WTC11 (cell line): ENCODE data around the gene DPP10. TPM values are rescaled to one million over a fixed set of nuclear protein-coding genes. Genes with fewer than 3 reads are reported as not detected.

Source experiments
- ATAC-seq: fragments of 200-7000 bp; cut with Tn5 transposase; 2 replicates; pipeline ENCODE4 v1.10.0; 2021; ENCODE audit warnings: mild to moderate bottlenecking, moderate library complexity
- CTCF ChIA-PET: fragments of 300-600 bp; sonication (Branson Sonifier 250); formaldehyde crosslinking; loops from one replicate; lab custom pipeline; 2021; ENCODE audit warnings: antibody characterized with exemption; lab: Charles Lee
- POLR2A ChIA-PET: fragments of 350-600 bp; sonication (Branson Sonifier 250); formaldehyde crosslinking; loops from one replicate; lab custom pipeline; 2021; ENCODE audit warnings: antibody characterized with exemption; lab: Charles Lee
- DNase-seq: peaks from one replicate; pipeline ENCODE4 v3.0.0; 2021; ENCODE audit warnings: low spot score
- H3K27ac Mint-ChIP-seq: 2 replicates; pipeline ENCODE4 v1.8.0; 2021; ENCODE audit warnings: mixed read lengths
- H3K27me3 Mint-ChIP-seq: 2 replicates; pipeline ENCODE4 v1.8.0; 2021; ENCODE audit warnings: low read depth, mild to moderate bottlenecking, moderate library complexity, mixed read lengths
- H3K36me3 Mint-ChIP-seq: 2 replicates; pipeline ENCODE4 v1.8.0; 2021; ENCODE audit warnings: mixed read lengths
- H3K4me1 Mint-ChIP-seq: 2 replicates; pipeline ENCODE4 v1.8.0; 2022; ENCODE audit warnings: mixed read lengths
- H3K4me3 Mint-ChIP-seq: 2 replicates; pipeline ENCODE4 v1.8.0; 2021; ENCODE audit warnings: mild to moderate bottlenecking, moderate library complexity, mixed read lengths
- H3K9me3 Mint-ChIP-seq: 2 replicates; pipeline ENCODE4 v1.8.0; 2021; ENCODE audit warnings: mixed read lengths
- ATF1 ChIP-seq: sonication (generic); formaldehyde crosslinking; IDR thresholded peaks from 2 replicates; pipeline ENCODE4 v1.8.1; 2023; ENCODE audit warnings: mild to moderate bottlenecking, moderate library complexity, missing genetic modification reagents
- FOXP1 ChIP-seq: sonication (generic); formaldehyde crosslinking; IDR thresholded peaks from 2 replicates; pipeline ENCODE4 v1.8.0; 2022; ENCODE audit warnings: missing genetic modification reagents, mild to moderate bottlenecking, moderate library complexity, borderline replicate concordance
- GTF2I ChIP-seq: fragments of 250-450 bp; sonication (Bioruptor Pico); conservative IDR thresholded peaks from 2 replicates; pipeline ENCODE4 v1.4.0; 2021; ENCODE audit warnings: mild to moderate bottlenecking
- IRF2 ChIP-seq: sonication (generic); formaldehyde crosslinking; IDR thresholded peaks from 2 replicates; pipeline ENCODE4 v1.8.0; 2022; ENCODE audit warnings: low read depth, missing genetic modification reagents, borderline replicate concordance
- JUN ChIP-seq: sonication (generic); formaldehyde crosslinking; IDR thresholded peaks from 2 replicates; pipeline ENCODE4 v1.8.0; 2023; ENCODE audit warnings: mild to moderate bottlenecking, missing genetic modification reagents
- MYBL2 ChIP-seq: sonication (generic); formaldehyde crosslinking; IDR thresholded peaks from 2 replicates; pipeline ENCODE4 v1.8.1; 2023; ENCODE audit warnings: mild to moderate bottlenecking, moderate library complexity, missing genetic modification reagents
- NFATC4 ChIP-seq: fragments of 250-450 bp; sonication (Bioruptor Pico); IDR thresholded peaks from 2 replicates; pipeline ENCODE4 v1.9.0; 2021; ENCODE audit warnings: mild to moderate bottlenecking
- NR3C1 ChIP-seq: sonication (generic); formaldehyde crosslinking; conservative IDR thresholded peaks from 2 replicates; pipeline ENCODE4 v1.8.1; 2023; ENCODE audit warnings: low read depth, mild to moderate bottlenecking, missing genetic modification reagents
- OVOL2 ChIP-seq: fragments of 250-450 bp; sonication (Bioruptor Pico); IDR thresholded peaks from 2 replicates; pipeline ENCODE4 v1.9.0; 2021; ENCODE audit warnings: mild to moderate bottlenecking, borderline replicate concordance
- RORB ChIP-seq: fragments of 250-450 bp; sonication (Bioruptor Pico); IDR thresholded peaks from 2 replicates; pipeline ENCODE4 v1.9.0; 2021; ENCODE audit warnings: mild to moderate bottlenecking
- SP1 ChIP-seq: sonication (generic); formaldehyde crosslinking; conservative IDR thresholded peaks from 2 replicates; pipeline ENCODE4 v1.8.1; 2022; ENCODE audit warnings: missing genetic modification reagents
- ZNF138 ChIP-seq: sonication (generic); formaldehyde crosslinking; conservative IDR thresholded peaks from 2 replicates; pipeline ENCODE4 v1.8.1; 2022; ENCODE audit warnings: mild to moderate bottlenecking, moderate library complexity, missing genetic modification reagents
- ZNF219 ChIP-seq: sonication (generic); formaldehyde crosslinking; IDR thresholded peaks from 2 replicates; pipeline ENCODE4 v1.8.0; 2023; ENCODE audit warnings: missing genetic modification reagents, mild to moderate bottlenecking, borderline replicate concordance
- ZNF317 ChIP-seq: sonication (generic); formaldehyde crosslinking; IDR thresholded peaks from 2 replicates; pipeline ENCODE4 v1.8.1; 2023; ENCODE audit warnings: low read depth, mild to moderate bottlenecking, moderate library complexity, missing genetic modification reagents, borderline replicate concordance
- ZNF416 ChIP-seq: fragments of 250-450 bp; sonication (Bioruptor Pico); IDR thresholded peaks from 2 replicates; pipeline ENCODE4 v1.9.0; 2021; ENCODE audit warnings: mild to moderate bottlenecking, inconsistent platforms
- total RNA-seq: library from RNA; stranded (reverse); gene quantifications from 3 replicates; pipeline ENCODE4 v1.2.3, GENCODE V29; 2021
- TF ChIP-seq, protein P1 (sequence below): sonication (generic); formaldehyde crosslinking; IDR thresholded peaks from 2 replicates; pipeline ENCODE4 v1.8.1; 2023; ENCODE audit warnings: mild to moderate bottlenecking, missing genetic modification reagents
- TF ChIP-seq, protein P2 (sequence below): fragments of 250-450 bp; sonication (Bioruptor Pico); IDR thresholded peaks from 2 replicates; pipeline ENCODE4 v1.9.0; 2021; ENCODE audit warnings: moderate library complexity, mild to moderate bottlenecking, inconsistent platforms, borderline replicate concordance
- TF ChIP-seq, protein P3 (sequence below): fragments of 250-450 bp; sonication (Bioruptor Pico); IDR thresholded peaks from 2 replicates; pipeline ENCODE4 v1.8.0; 2021; ENCODE audit warnings: mild to moderate bottlenecking
- TF ChIP-seq, protein P4 (sequence below): sonication (generic); formaldehyde crosslinking; IDR thresholded peaks from 2 replicates; pipeline ENCODE4 v1.8.1; 2022; ENCODE audit warnings: low read depth, missing genetic modification reagents, borderline replicate concordance
- TF ChIP-seq, protein P5 (sequence below): fragments of 250-450 bp; sonication (Bioruptor Pico); IDR thresholded peaks from 2 replicates; pipeline ENCODE4 v2.1.2; 2022; ENCODE audit warnings: mild to moderate bottlenecking, moderate library complexity
- TF ChIP-seq, protein P6 (sequence below): fragments of 200-600 bp; IDR thresholded peaks from 2 replicates; pipeline ENCODE4 v1.8.0; 2022; ENCODE audit warnings: antibody characterized with exemption
- TF ChIP-seq, protein P7 (sequence below): sonication (generic); formaldehyde crosslinking; IDR thresholded peaks from 2 replicates; pipeline ENCODE4 v1.8.1; 2022; ENCODE audit warnings: mild to moderate bottlenecking, missing genetic modification reagents, moderate library complexity, borderline replicate concordance
- TF ChIP-seq, protein P8 (sequence below): sonication (generic); formaldehyde crosslinking; IDR thresholded peaks from 2 replicates; pipeline ENCODE4 v1.8.1; 2022; ENCODE audit warnings: low read depth, mild to moderate bottlenecking, moderate library complexity, missing genetic modification reagents, borderline replicate concordance
- TF ChIP-seq, protein P9 (sequence below): sonication (generic); formaldehyde crosslinking; IDR thresholded peaks from 2 replicates; pipeline ENCODE4 v1.8.0; 2022; ENCODE audit warnings: mild to moderate bottlenecking, missing genetic modification reagents

Gene DPP10
- total RNA-seq, 1 experiment from 2014 or later, result 4.0 TPM

DNA sequence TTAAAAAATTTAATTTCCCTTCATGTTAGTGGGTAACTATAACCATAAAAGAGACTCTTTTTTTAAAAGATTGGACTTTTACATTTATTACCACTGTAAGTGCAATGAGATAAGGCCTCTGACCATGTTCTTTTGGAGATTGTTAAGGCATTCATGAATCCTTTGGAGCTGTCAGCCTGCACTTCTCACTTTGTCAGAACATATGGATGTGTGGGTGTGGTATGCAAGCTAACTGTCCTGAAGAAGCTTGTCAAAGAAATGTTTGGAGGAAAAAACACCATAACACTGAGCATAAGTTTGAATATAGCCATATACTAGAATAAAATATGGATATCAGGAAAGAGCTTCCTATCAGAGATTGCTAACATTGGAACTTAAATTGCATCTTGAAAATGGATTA, 754.1 kb downstream of the DPP10 start:
- Mint-ChIP-seq H3K27ac (no peak overlapping the region), H3K36me3 (peaks cover 10% of the 10 kb centered on the region), H3K27me3 (no peaks in the 10 kb centered on the region)
- ATAC-seq, result no peak
- TF ChIP-seq IRF2 (CRISPR knock-in tag) (no peak), ZNF317 (CRISPR knock-in tag) (no peak), ZNF416 (CRISPR knock-in tag) (no peak), GTF2I (CRISPR knock-in tag) (no peak), FOXP1 (CRISPR knock-in tag) (no peak), NR3C1 (CRISPR knock-in tag) (no peak), OVOL2 (CRISPR knock-in tag) (no peak), NFATC4 (no peak), MYBL2 (CRISPR knock-in tag) (no peak), ZNF219 (CRISPR knock-in tag) (no peak), JUN (no peak)
- TF ChIP-seq, protein P1, sequence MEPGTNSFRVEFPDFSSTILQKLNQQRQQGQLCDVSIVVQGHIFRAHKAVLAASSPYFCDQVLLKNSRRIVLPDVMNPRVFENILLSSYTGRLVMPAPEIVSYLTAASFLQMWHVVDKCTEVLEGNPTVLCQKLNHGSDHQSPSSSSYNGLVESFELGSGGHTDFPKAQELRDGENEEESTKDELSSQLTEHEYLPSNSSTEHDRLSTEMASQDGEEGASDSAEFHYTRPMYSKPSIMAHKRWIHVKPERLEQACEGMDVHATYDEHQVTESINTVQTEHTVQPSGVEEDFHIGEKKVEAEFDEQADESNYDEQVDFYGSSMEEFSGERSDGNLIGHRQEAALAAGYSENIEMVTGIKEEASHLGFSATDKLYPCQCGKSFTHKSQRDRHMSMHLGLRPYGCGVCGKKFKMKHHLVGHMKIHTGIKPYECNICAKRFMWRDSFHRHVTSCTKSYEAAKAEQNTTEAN (CRISPR knock-in tag), result no peak
- TF ChIP-seq, protein P2, sequence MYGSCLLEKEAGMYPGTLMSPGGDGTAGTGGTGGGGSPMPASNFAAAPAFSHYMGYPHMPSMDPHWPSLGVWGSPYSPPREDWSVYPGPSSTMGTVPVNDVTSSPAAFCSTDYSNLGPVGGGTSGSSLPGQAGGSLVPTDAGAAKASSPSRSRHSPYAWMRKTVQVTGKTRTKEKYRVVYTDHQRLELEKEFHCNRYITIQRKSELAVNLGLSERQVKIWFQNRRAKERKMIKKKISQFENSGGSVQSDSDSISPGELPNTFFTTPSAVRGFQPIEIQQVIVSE (CRISPR knock-in tag), result no peak
- TF ChIP-seq, protein P3, sequence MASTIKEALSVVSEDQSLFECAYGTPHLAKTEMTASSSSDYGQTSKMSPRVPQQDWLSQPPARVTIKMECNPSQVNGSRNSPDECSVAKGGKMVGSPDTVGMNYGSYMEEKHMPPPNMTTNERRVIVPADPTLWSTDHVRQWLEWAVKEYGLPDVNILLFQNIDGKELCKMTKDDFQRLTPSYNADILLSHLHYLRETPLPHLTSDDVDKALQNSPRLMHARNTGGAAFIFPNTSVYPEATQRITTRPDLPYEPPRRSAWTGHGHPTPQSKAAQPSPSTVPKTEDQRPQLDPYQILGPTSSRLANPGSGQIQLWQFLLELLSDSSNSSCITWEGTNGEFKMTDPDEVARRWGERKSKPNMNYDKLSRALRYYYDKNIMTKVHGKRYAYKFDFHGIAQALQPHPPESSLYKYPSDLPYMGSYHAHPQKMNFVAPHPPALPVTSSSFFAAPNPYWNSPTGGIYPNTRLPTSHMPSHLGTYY, result no peak
- TF ChIP-seq, protein P4, sequence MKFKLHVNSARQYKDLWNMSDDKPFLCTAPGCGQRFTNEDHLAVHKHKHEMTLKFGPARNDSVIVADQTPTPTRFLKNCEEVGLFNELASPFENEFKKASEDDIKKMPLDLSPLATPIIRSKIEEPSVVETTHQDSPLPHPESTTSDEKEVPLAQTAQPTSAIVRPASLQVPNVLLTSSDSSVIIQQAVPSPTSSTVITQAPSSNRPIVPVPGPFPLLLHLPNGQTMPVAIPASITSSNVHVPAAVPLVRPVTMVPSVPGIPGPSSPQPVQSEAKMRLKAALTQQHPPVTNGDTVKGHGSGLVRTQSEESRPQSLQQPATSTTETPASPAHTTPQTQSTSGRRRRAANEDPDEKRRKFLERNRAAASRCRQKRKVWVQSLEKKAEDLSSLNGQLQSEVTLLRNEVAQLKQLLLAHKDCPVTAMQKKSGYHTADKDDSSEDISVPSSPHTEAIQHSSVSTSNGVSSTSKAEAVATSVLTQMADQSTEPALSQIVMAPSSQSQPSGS (CRISPR knock-in tag), result no peak
- TF ChIP-seq, protein P5, sequence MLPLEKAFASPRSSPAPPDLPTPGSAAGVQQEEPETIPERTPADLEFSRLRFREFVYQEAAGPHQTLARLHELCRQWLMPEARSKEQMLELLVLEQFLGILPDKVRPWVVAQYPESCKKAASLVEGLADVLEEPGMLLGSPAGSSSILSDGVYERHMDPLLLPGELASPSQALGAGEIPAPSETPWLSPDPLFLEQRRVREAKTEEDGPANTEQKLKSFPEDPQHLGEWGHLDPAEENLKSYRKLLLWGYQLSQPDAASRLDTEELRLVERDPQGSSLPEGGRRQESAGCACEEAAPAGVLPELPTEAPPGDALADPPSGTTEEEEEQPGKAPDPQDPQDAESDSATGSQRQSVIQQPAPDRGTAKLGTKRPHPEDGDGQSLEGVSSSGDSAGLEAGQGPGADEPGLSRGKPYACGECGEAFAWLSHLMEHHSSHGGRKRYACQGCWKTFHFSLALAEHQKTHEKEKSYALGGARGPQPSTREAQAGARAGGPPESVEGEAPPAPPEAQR (CRISPR knock-in tag), result no peak
- TF ChIP-seq, protein P6, sequence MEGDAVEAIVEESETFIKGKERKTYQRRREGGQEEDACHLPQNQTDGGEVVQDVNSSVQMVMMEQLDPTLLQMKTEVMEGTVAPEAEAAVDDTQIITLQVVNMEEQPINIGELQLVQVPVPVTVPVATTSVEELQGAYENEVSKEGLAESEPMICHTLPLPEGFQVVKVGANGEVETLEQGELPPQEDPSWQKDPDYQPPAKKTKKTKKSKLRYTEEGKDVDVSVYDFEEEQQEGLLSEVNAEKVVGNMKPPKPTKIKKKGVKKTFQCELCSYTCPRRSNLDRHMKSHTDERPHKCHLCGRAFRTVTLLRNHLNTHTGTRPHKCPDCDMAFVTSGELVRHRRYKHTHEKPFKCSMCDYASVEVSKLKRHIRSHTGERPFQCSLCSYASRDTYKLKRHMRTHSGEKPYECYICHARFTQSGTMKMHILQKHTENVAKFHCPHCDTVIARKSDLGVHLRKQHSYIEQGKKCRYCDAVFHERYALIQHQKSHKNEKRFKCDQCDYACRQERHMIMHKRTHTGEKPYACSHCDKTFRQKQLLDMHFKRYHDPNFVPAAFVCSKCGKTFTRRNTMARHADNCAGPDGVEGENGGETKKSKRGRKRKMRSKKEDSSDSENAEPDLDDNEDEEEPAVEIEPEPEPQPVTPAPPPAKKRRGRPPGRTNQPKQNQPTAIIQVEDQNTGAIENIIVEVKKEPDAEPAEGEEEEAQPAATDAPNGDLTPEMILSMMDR, result no peak
- TF ChIP-seq, all 79 proteins: peak for 0
- Mint-ChIP-seq H3K4me3 (no peak overlapping the region), H3K4me1 (peaks cover 10% of the 10 kb centered on the region), H3K9me3 (peaks cover 17% of the 10 kb centered on the region)
- ChIA-PET POLR2A (no interaction called here), CTCF (no interaction called here)
- no peak for DNase-seq

DNA sequence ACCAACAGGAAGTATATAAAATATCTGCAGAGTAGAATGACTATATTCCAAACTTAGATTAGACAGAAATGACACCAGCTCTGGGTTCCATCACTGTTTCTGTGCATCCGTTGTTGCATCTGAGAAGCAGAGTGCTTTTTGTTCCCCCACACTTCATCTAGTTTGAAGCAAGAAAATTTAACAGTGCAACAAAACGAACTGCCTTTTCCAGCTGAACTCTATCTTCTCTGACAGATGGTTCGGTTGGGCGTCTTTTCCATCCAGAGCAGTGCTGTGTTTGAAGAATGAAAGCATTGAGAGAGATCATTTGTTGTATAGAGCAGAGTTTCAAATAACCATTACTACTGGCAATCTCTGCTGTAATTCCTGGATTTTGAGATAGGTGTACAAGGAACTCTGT, 757.5 kb downstream of the DPP10 start:
- CTCF ChIA-PET, result no interaction called here
- POLR2A ChIA-PET, result no interaction called here
- Mint-ChIP-seq H3K27me3 (no peaks in the 10 kb centered on the region), H3K4me1 (peaks cover 7% of the 10 kb centered on the region), H3K9me3 (peaks cover 25% of the 10 kb centered on the region), H3K36me3 (peaks cover 15% of the 10 kb centered on the region), H3K27ac (no peak overlapping the region), H3K4me3 (no peak overlapping the region)
- ATAC-seq (no peak), DNase-seq (no peak)
- TF ChIP-seq, protein P7, sequence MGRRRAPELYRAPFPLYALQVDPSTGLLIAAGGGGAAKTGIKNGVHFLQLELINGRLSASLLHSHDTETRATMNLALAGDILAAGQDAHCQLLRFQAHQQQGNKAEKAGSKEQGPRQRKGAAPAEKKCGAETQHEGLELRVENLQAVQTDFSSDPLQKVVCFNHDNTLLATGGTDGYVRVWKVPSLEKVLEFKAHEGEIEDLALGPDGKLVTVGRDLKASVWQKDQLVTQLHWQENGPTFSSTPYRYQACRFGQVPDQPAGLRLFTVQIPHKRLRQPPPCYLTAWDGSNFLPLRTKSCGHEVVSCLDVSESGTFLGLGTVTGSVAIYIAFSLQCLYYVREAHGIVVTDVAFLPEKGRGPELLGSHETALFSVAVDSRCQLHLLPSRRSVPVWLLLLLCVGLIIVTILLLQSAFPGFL (CRISPR knock-in tag), result no peak
- TF ChIP-seq, protein P8, sequence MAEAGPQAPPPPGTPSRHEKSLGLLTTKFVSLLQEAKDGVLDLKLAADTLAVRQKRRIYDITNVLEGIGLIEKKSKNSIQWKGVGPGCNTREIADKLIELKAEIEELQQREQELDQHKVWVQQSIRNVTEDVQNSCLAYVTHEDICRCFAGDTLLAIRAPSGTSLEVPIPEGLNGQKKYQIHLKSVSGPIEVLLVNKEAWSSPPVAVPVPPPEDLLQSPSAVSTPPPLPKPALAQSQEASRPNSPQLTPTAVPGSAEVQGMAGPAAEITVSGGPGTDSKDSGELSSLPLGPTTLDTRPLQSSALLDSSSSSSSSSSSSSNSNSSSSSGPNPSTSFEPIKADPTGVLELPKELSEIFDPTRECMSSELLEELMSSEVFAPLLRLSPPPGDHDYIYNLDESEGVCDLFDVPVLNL (CRISPR knock-in tag), result no peak
- TF ChIP-seq NFATC4 (no peak), ATF1 (CRISPR knock-in tag) (no peak), RORB (CRISPR knock-in tag) (no peak), ZNF138 (CRISPR knock-in tag) (no peak), SP1 (CRISPR knock-in tag) (no peak)
- TF ChIP-seq, protein P9, sequence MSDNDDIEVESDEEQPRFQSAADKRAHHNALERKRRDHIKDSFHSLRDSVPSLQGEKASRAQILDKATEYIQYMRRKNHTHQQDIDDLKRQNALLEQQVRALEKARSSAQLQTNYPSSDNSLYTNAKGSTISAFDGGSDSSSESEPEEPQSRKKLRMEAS (CRISPR knock-in tag), result no peak
- TF ChIP-seq, protein P1 (CRISPR knock-in tag), result no peak
